ENCODE data around the gene RIPOR3. TPM values are rescaled to one million over a fixed set of nuclear protein-coding genes. Genes with fewer than 3 reads are reported as not detected.

The RIPOR3 gene
- total RNA-seq, 1 experiment from 2014 or later = 0.46 TPM

GRCh38 chr20:50587291-50587961, 103.9 kb downstream of the RIPOR3 start:
- Histone ChIP-seq H2BK120ac (ENCODE audit: low read depth, low read length, poor library complexity, severe bottlenecking) (no peak overlapping the region), H2BK15ac (ENCODE audit: low read depth, low read length) (no peak overlapping the region), H2BK20ac (ENCODE audit: low read depth, low read length, poor library complexity, severe bottlenecking) (no peak overlapping the region), H2BK5ac (ENCODE audit: insufficient read length, low read length) (no peak overlapping the region), H3K79me1 (ENCODE audit: insufficient read depth, low read depth, low read length, poor library complexity, severe bottlenecking) (no peaks in the 10 kb centered on the region), H2BK12ac (ENCODE audit: insufficient read length, low read depth, low read length) (no peak overlapping the region), H3K27me3 (ENCODE audit: insufficient read depth, low read length) (no peaks in the 10 kb centered on the region), H3K14ac (ENCODE audit: insufficient read depth, low read length) (no peak overlapping the region), H3K4ac (ENCODE audit: low read depth, low read length) (no peak overlapping the region), H3K4me2 (ENCODE audit: insufficient read depth, insufficient read length, low read length) (no peak overlapping the region), H3T11ph (ENCODE audit: low read length) (no peak overlapping the region), H3K18ac (ENCODE audit: insufficient read length, low read depth, low read length) (no peak overlapping the region), H2AK5ac (ENCODE audit: insufficient read length, low read length) (no peak overlapping the region), H4K8ac (replicated peaks; ENCODE audit: insufficient read length, low read depth, low read length) (no peak overlapping the region), H3K4me1 (ENCODE audit: insufficient read depth, low read length) (no peaks in the 10 kb centered on the region), H4K20me1 (ENCODE audit: control insufficient read depth, insufficient read depth, insufficient read length) (no peaks in the 10 kb centered on the region), H3K9ac (ENCODE audit: extremely low read depth, insufficient read length, low read length) (no peak overlapping the region), H3K56ac (ENCODE audit: insufficient read length, low read depth, low read length) (no peak overlapping the region), H3K23me2 (ENCODE audit: insufficient read length, low read depth, low read length, poor library complexity, severe bottlenecking) (no peaks in the 10 kb centered on the region), H3K9me3 (ENCODE audit: control insufficient read depth, low read depth, low read length) (no peaks in the 10 kb centered on the region), H3K79me2 (ENCODE audit: insufficient read depth, low read length) (no peaks in the 10 kb centered on the region), H2AFZ (ENCODE audit: low read length) (no peak overlapping the region), H3K27ac (ENCODE audit: insufficient read length, low read depth, low read length) (no peak overlapping the region), H4K91ac (ENCODE audit: insufficient read length, low read depth, low read length) (no peak overlapping the region), H3K23ac (ENCODE audit: insufficient read length, low read depth, low read length) (no peak overlapping the region), H4K5ac (ENCODE audit: insufficient read length, low read depth, low read length) (no peak overlapping the region)
- Mint-ChIP-seq H3K27me3 (ENCODE audit: low read depth) (no peaks in the 10 kb centered on the region), H3K36me3 (ENCODE audit: insufficient read depth in 1 of 3, low read depth in 3 of 3) (peaks cover 3 to 25% (median 20%) of the 10 kb centered on the region in 3 experiments; a peak in 6 of 7 replicates), H3K9me3 (peaks cover 0 to 3% of the 10 kb centered on the region in 2 experiments; a peak in 1 of 5 replicates), H3K27ac (no peak overlapping the region), H3K4me1 (no peaks in the 10 kb centered on the region), H3K4me3 (no peak overlapping the region)
- TF ChIP-seq, protein P1, sequence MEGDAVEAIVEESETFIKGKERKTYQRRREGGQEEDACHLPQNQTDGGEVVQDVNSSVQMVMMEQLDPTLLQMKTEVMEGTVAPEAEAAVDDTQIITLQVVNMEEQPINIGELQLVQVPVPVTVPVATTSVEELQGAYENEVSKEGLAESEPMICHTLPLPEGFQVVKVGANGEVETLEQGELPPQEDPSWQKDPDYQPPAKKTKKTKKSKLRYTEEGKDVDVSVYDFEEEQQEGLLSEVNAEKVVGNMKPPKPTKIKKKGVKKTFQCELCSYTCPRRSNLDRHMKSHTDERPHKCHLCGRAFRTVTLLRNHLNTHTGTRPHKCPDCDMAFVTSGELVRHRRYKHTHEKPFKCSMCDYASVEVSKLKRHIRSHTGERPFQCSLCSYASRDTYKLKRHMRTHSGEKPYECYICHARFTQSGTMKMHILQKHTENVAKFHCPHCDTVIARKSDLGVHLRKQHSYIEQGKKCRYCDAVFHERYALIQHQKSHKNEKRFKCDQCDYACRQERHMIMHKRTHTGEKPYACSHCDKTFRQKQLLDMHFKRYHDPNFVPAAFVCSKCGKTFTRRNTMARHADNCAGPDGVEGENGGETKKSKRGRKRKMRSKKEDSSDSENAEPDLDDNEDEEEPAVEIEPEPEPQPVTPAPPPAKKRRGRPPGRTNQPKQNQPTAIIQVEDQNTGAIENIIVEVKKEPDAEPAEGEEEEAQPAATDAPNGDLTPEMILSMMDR (conservative IDR thresholded peaks at IDR 0.05) = no peak
- WGBS (ENCODE audit: extremely low coverage, insufficient read length, low lambda C conversion rate) = no CpG with 5 or more reads among the region's 19 CpGs
- DNase-seq = no peak
